ENCODE results near the gene MEF2A.

DNA sequence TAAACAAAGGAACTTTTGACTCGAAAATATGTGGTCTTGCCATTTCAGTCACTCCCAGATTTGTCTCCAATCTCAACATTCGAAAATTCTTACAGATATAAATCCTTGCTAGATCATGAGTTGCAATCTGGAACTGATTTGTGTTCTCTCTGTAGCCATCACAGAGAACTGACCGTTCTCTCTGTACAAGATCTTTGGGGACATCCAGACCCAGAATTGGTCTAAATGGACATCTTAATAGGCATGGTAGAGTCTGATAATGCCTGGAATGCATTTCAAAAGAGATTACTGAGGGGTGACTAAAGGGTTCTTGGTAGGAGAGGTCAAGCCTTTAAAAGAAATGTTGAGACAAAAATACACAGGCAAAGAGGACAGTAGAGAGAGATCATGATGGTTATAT lies 7.2 kb upstream of the MEF2A start:
- TF ChIP-seq POLR2AphosphoS5 (IDR thresholded peaks at IDR 0.05) (no peak), POLR2A (IDR thresholded peaks at IDR 0.05) (no peak)
- TF ChIP-seq, protein P1, sequence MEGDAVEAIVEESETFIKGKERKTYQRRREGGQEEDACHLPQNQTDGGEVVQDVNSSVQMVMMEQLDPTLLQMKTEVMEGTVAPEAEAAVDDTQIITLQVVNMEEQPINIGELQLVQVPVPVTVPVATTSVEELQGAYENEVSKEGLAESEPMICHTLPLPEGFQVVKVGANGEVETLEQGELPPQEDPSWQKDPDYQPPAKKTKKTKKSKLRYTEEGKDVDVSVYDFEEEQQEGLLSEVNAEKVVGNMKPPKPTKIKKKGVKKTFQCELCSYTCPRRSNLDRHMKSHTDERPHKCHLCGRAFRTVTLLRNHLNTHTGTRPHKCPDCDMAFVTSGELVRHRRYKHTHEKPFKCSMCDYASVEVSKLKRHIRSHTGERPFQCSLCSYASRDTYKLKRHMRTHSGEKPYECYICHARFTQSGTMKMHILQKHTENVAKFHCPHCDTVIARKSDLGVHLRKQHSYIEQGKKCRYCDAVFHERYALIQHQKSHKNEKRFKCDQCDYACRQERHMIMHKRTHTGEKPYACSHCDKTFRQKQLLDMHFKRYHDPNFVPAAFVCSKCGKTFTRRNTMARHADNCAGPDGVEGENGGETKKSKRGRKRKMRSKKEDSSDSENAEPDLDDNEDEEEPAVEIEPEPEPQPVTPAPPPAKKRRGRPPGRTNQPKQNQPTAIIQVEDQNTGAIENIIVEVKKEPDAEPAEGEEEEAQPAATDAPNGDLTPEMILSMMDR (IDR thresholded peaks at IDR 0.05) = no peak

All from breast epithelium (tissue), 3 donors.